DOHH2 (cell line): ENCODE measurements around the gene STOM.

Source experiments
- CTCF ChIP-seq: fragments of 200-600 bp; sonication (generic); IDR thresholded peaks from one replicate; pipeline ENCODE4 v1.5.1; 2014; ENCODE audit warnings: antibody characterized with exemption, mild to moderate bottlenecking, low read depth, low read length; ENCODE audit not compliant: poor library complexity, severe bottlenecking
- EZH2phosphoT487 ChIP-seq: fragments of 200-600 bp; sonication (generic); IDR thresholded peaks from 2 replicates; pipeline ENCODE4 v1.6.1; 2017; ENCODE audit warnings: borderline replicate concordance, mild to moderate bottlenecking, antibody characterized with exemption, low read length, moderate library complexity, mixed read lengths

- TF ChIP-seq CTCF (no peak), EZH2phosphoT487 (no peak)
Observed at GRCh38 chr9:121304707-121305106, 65.3 kb downstream of the STOM start.
